Measurements from ENCODE around the gene DCAF8L1.
"Not testable (repeated sequence)": the region's sequence is repeated elsewhere in the genome, so short reads cannot be mapped to it uniquely, and the experiment has no call there.

Gene DCAF8L1

DNA sequence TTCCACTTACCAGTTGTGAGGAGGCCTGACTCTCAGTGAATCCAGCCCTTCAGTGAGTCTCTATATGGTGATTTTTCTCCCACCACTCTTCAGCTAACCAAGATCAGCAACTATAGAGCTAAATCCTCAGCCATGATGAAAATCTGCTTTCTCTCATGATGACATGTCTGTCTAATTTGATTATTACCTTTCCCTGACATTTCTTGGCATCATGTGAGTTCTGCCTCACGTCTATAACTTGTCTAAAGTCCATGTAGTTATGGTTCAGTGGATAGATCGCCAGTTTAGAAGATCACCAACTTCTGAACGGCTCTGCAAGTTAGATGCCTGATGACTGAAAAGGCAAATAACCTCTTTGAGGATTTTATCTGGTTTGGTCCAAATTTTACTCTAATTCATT is 14.9 kb upstream of the DCAF8L1 start:
- DNase-seq (ENCODE audit: low spot score), result no peak
- TF ChIP-seq CTCF (IDR thresholded peaks at IDR 0.05; ENCODE audit: extremely low read depth, insufficient read depth, missing control alignments), result no peak
- in situ Hi-C loops (cut with MboI; ENCODE audit: low pct_unique_long_range_greater_than_20kb, low sequenced_read_pairs, unreplicated experiment), result no loop called here

DNA sequence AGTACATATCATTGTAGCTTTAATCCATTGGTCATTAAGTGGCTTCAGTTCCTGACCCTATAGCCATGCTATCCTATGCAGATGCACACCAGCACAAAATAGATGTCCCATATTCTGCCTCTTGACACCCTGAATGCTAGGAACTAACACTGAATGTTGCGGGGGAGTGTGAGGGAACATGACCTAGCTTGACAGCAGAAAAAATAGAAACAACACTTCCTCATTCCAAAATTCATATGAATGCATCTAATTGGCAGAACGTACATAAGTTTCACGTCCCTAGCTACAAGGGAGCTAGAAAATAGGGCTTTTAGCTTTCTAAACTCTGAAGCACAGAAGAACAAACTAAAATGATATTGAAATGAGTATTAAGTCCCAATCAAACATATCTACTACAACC is 14.4 kb upstream of the DCAF8L1 start:
- DNase-seq (ENCODE audit: low spot score), result no peak
- no peak for TF ChIP-seq CTCF (IDR thresholded peaks at IDR 0.05; ENCODE audit: extremely low read depth, insufficient read depth, missing control alignments)
- in situ Hi-C loops (cut with MboI; ENCODE audit: low pct_unique_long_range_greater_than_20kb, low sequenced_read_pairs, unreplicated experiment), result no loop called here

- no peak for TF ChIP-seq CTCF (IDR thresholded peaks at IDR 0.05; ENCODE audit: extremely low read depth, insufficient read depth, missing control alignments)
- no peak for DNase-seq (ENCODE audit: low spot score)
- in situ Hi-C loops (cut with MboI; ENCODE audit: low pct_unique_long_range_greater_than_20kb, low sequenced_read_pairs, unreplicated experiment), result no loop called here
These were observed 6.8 kb upstream of the DCAF8L1 start for GRCh38 chrX:27987862-27988646.

DNA sequence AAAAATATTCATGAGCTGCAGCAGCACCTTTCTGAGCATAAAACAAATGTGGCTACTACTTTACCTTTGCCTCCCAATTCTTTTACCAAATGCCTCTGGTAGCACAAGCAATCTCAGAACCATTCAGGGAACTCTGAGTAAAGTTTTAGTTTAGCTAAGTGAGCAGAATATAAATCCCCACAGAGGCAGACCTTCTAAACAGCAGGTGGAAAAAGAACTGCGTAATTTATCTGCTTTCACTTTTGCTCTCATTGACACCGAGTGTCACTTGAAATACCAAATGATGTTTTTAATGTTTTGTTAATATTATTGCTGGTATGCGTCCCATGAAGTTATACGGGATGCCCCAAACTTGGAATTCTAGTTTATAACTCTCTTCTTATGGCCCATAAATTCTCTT is 4.3 kb downstream of the DCAF8L1 start:
- in situ Hi-C loops (cut with MboI; ENCODE audit: low pct_unique_long_range_greater_than_20kb, low sequenced_read_pairs, unreplicated experiment); DNase-seq (ENCODE audit: low spot score): not testable (repeated sequence)

- no peak for DNase-seq (ENCODE audit: low spot score)
- no peak for TF ChIP-seq CTCF (IDR thresholded peaks at IDR 0.05; ENCODE audit: extremely low read depth, insufficient read depth, missing control alignments)
- in situ Hi-C loops (cut with MboI; ENCODE audit: low pct_unique_long_range_greater_than_20kb, low sequenced_read_pairs, unreplicated experiment), result no loop called here
These were observed 5.0 kb downstream of the DCAF8L1 start for GRCh38 chrX:27976284-27976683.

- DNase-seq (ENCODE audit: low spot score), result no peak
- no peak for TF ChIP-seq CTCF (IDR thresholded peaks at IDR 0.05; ENCODE audit: extremely low read depth, insufficient read depth, missing control alignments)
- in situ Hi-C loops (cut with MboI; ENCODE audit: low pct_unique_long_range_greater_than_20kb, low sequenced_read_pairs, unreplicated experiment), result no loop called here
These were observed 12.4 kb downstream of the DCAF8L1 start for GRCh38 chrX:27968878-27969277.

DNA sequence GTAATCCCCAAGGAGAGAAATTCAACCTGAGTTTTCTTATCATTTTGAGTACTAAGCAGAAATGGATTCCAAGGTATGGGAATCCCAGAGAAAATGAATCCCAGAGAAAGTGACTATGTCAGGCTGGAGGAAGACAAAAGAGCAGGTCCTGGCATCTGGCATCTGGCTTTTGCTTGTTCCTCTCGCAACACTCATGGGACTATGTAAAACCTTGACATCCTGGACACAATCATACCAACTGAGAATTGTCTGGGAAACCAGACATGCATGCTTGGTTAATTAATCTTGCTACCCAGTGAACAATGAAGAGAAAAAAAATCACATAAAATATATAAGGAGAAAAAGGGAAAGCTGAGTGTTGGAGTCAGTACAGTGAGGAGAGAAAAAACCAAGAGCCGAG is 12.9 kb downstream of the DCAF8L1 start:
- DNase-seq (ENCODE audit: low spot score), result no peak
- in situ Hi-C loops (cut with MboI; ENCODE audit: low pct_unique_long_range_greater_than_20kb, low sequenced_read_pairs, unreplicated experiment), result no loop called here
- TF ChIP-seq CTCF (IDR thresholded peaks at IDR 0.05; ENCODE audit: extremely low read depth, insufficient read depth, missing control alignments), result no peak
